HUES48 (cell line): ENCODE data around the gene RBMX.
A peak's percentile ranks its signal among the peaks of the same experiment; 100 is the strongest.
"Not testable (repeated sequence)": the region's sequence is repeated elsewhere in the genome, so short reads cannot be mapped to it uniquely, and the experiment has no call there.

Source experiments
- H3K27ac ChIP-seq: one replicate; pipeline ENCODE4 v1.7.0; 2013; ENCODE audit warnings: low read depth, low read length, inconsistent platforms
- H3K27me3 ChIP-seq: 2 replicates; pipeline ENCODE4 v1.6.1; 2013; ENCODE audit warnings: mild to moderate bottlenecking, low read length; ENCODE audit not compliant: control insufficient read depth, insufficient read depth
- H3K36me3 ChIP-seq: 2 replicates; pipeline ENCODE4 v1.6.1; 2013; ENCODE audit warnings: low read length; ENCODE audit not compliant: control insufficient read depth, insufficient read depth
- H3K4me1 ChIP-seq: 2 replicates; pipeline ENCODE4 v1.6.1; 2013; ENCODE audit warnings: mild to moderate bottlenecking, low read length; ENCODE audit not compliant: control insufficient read depth, insufficient read depth
- H3K4me3 ChIP-seq: 2 replicates; pipeline ENCODE4 v1.5.1; 2013; ENCODE audit warnings: mild to moderate bottlenecking, low read depth, low read length
- H3K9ac ChIP-seq: 2 replicates; pipeline ENCODE4 v1.6.1; 2013; ENCODE audit warnings: mild to moderate bottlenecking, low read depth, low read length, moderate library complexity
- H3K9me3 ChIP-seq: 2 replicates; pipeline ENCODE4 v1.6.1; 2013; ENCODE audit warnings: low read length; ENCODE audit not compliant: control insufficient read depth, insufficient read depth

The RBMX gene

GRCh38 chrX:136906921-136907510, 26.5 kb upstream of the RBMX start:
- no peak overlapping the region for H3K9ac ChIP-seq
- no peaks in the 10 kb centered on the region for H3K9me3 ChIP-seq
- no peak overlapping the region for H3K4me3 ChIP-seq
- H3K4me1 ChIP-seq, result peaks cover 8% of the 10 kb centered on the region
- H3K27ac ChIP-seq, result no peak overlapping the region
- H3K36me3 ChIP-seq, result no peaks in the 10 kb centered on the region
- no peaks in the 10 kb centered on the region for H3K27me3 ChIP-seq

GRCh38 chrX:136904067-136904466, 23.5 kb upstream of the RBMX start:
- H3K27me3 ChIP-seq, H3K9ac ChIP-seq, H3K9me3 ChIP-seq, H3K27ac ChIP-seq, H3K4me3 ChIP-seq, H3K36me3 ChIP-seq, H3K4me1 ChIP-seq: not testable (repeated sequence)

GRCh38 chrX:136900071-136900470, 19.5 kb upstream of the RBMX start:
- not testable (repeated sequence) for H3K36me3 ChIP-seq, H3K4me3 ChIP-seq, H3K9me3 ChIP-seq, H3K27me3 ChIP-seq, H3K4me1 ChIP-seq, H3K27ac ChIP-seq, H3K9ac ChIP-seq

- Histone ChIP-seq H3K4me3 (no peak overlapping the region), H3K36me3 (no peaks in the 10 kb centered on the region), H3K27ac (no peak overlapping the region), H3K9me3 (no peaks in the 10 kb centered on the region), H3K27me3 (no peaks in the 10 kb centered on the region), H3K4me1 (no peaks in the 10 kb centered on the region), H3K9ac (no peak overlapping the region)
Observed at GRCh38 chrX:136899221-136899620, 18.7 kb upstream of the RBMX start.

- not testable (repeated sequence) for H3K36me3 ChIP-seq, H3K27me3 ChIP-seq, H3K9ac ChIP-seq, H3K4me3 ChIP-seq, H3K4me1 ChIP-seq, H3K9me3 ChIP-seq, H3K27ac ChIP-seq
Observed at GRCh38 chrX:136898752-136899151, 18.2 kb upstream of the RBMX start.

GRCh38 chrX:136896121-136896914, 15.8 kb upstream of the RBMX start:
- Histone ChIP-seq H3K4me3 (no peak overlapping the region), H3K27ac (no peak overlapping the region), H3K27me3 (no peaks in the 10 kb centered on the region), H3K9me3 (no peaks in the 10 kb centered on the region), H3K36me3 (no peaks in the 10 kb centered on the region), H3K4me1 (no peaks in the 10 kb centered on the region), H3K9ac (no peak overlapping the region)

DNA sequence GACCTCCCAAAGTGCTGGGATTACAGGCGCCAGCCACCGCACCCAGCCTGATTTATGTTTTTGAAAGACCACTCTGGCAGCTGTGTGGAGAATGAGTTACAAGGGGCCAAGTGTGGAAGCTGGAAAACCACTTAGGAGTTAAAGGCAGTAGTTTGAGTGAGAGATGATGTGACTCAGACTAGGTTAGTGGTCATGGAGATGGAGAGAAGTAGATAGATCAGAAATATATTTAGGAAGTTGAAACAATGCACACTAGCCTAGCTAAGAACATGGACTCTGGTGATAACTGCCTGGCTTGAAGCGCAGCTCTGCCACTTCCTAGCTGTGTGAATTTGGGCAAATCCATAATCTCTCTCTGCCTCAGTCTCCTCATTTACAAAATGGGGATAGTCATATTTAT, 11.9 kb upstream of the RBMX start:
- H3K36me3 ChIP-seq, result no peaks in the 10 kb centered on the region
- no peak overlapping the region for H3K4me3 ChIP-seq
- H3K27me3 ChIP-seq, result 0 out of 2 replicates have a peak, but pooled peaks cover 6% of the 10 kb centered on the region
- no peaks in the 10 kb centered on the region for H3K4me1 ChIP-seq
- no peaks in the 10 kb centered on the region for H3K9me3 ChIP-seq
- no peak overlapping the region for H3K27ac ChIP-seq
- H3K9ac ChIP-seq, result no peak overlapping the region

GRCh38 chrX:136890596-136890995, 10.1 kb upstream of the RBMX start:
- H3K36me3 ChIP-seq, H3K9ac ChIP-seq, H3K27ac ChIP-seq, H3K4me3 ChIP-seq, H3K9me3 ChIP-seq, H3K27me3 ChIP-seq, H3K4me1 ChIP-seq: not testable (repeated sequence)

DNA sequence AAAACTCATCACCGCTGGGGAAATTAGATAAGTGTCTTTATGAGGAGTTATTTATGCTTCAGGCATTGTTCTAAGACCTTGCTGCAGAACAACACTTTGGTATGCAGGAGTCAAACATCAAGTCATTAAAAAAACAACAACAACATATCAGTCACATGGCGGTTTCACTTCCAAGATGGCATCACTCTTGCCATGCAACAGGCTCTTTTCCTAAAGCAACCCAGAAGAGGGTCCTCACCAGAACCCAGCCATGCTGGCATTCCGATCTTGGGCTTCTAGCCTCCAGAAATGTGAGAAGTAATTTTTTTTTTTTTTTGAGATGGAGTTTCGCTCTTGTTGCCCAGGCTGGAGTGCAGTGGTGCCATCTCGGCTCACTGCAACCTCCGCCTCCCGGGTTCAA, 8.7 kb upstream of the RBMX start:
- H3K9me3 ChIP-seq, result no peaks in the 10 kb centered on the region
- H3K4me1 ChIP-seq, result peaks cover under 1% of the 10 kb centered on the region; the same call in 1 of the 2 replicates
- no peak overlapping the region for H3K9ac ChIP-seq
- H3K36me3 ChIP-seq, result no peaks in the 10 kb centered on the region
- H3K4me3 ChIP-seq, result no peak overlapping the region
- H3K27me3 ChIP-seq, result 0 out of 2 replicates have a peak, but pooled peaks cover 6% of the 10 kb centered on the region
- H3K27ac ChIP-seq, result no peak overlapping the region

DNA sequence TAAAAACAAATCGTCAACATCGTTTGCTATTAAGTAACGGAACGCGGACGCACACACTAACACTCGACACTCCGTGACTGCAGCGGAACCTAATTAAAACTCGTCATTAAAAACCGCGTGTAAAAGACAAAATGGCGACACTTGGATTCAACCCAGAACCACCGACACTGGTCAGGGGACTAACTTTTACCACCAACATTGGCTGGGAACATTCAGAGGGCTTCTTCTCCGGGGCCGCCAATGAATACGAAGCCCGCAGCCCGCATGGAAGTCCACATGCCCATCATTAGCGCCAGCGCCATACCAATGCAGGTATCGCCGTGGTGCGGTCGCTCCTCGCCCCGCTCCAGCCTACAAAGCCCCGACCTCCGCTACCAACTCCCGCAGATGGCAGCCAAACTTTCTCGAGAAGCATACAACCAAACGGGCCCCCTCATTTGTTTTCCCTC, 498 bp downstream of the RBMX start:
- peaks cover 50% of the 10 kb centered on the region for H3K36me3 ChIP-seq
- peaks cover 15% of the 10 kb centered on the region for H3K4me1 ChIP-seq
- peak overlapping the region; percentile 99 for H3K4me3 ChIP-seq
- peak overlapping the region; percentile 99 for H3K9ac ChIP-seq
- no peaks in the 10 kb centered on the region for H3K27me3 ChIP-seq
- H3K9me3 ChIP-seq, result no peaks in the 10 kb centered on the region
- H3K27ac ChIP-seq, result peak overlapping the region; percentile 83

GRCh38 chrX:136879001-136879687, 1.4 kb downstream of the RBMX start:
- H3K27ac ChIP-seq, result peak overlapping the region; percentile 83
- peak overlapping the region; percentile 99 for H3K9ac ChIP-seq
- H3K9me3 ChIP-seq, result no peaks in the 10 kb centered on the region
- no peaks in the 10 kb centered on the region for H3K27me3 ChIP-seq
- H3K36me3 ChIP-seq, result peaks cover 59% of the 10 kb centered on the region
- H3K4me1 ChIP-seq, result peaks cover 13% of the 10 kb centered on the region
- H3K4me3 ChIP-seq, result peak overlapping the region; percentile 99
